DND-41 (cell line): ENCODE data around the gene SNTG2.

Source experiments
- ATAC-seq: fragments of 200-7000 bp; cut with Tn5 transposase; 3 replicates; pipeline ENCODE4 v1.9.1; 2021; ENCODE audit warnings: low read depth; ENCODE audit not compliant: insufficient read depth
- DNase-seq: peaks from one replicate; pipeline ENCODE4 v3.0.0-alpha.2; 2020
- H2AFZ ChIP-seq: 2 replicates; pipeline ENCODE4 v1.6.0; 2012; ENCODE audit warnings: low read depth, low read length
- H3K27ac ChIP-seq: 2 replicates; pipeline ENCODE4 v1.5.1; 2012; ENCODE audit warnings: low read length, inconsistent platforms
- H3K27me3 ChIP-seq: fragments of 200-600 bp; sonication (generic); 2 replicates; pipeline ENCODE4 v1.6.0; 2012; ENCODE audit warnings: low read length, mild to moderate bottlenecking, inconsistent platforms; ENCODE audit not compliant: insufficient read depth, poor library complexity
- H3K36me3 ChIP-seq: 2 replicates; pipeline ENCODE4 v1.5.1; 2012; ENCODE audit warnings: low read length, inconsistent platforms; ENCODE audit not compliant: insufficient read depth
- H3K4me1 ChIP-seq: 2 replicates; pipeline ENCODE4 v1.5.1; 2012; ENCODE audit warnings: mild to moderate bottlenecking, low read length; ENCODE audit not compliant: insufficient read depth
- H3K4me2 ChIP-seq: 2 replicates; pipeline ENCODE4 v1.6.0; 2012; ENCODE audit warnings: mild to moderate bottlenecking, moderate library complexity, low read length, inconsistent platforms; ENCODE audit not compliant: insufficient read depth
- H3K4me3 ChIP-seq, 2 experiments: fragments of 200-600 bp in 1 of 2; shearing (Covaris generic) in 1 of 2; 2 replicates each; pipeline ENCODE4 v1.5.1; 2012 to 2016; ENCODE audit warnings: inconsistent platforms in 2 of 2, low read length in 2 of 2, mild to moderate bottlenecking in 2 of 2, low read depth in 1 of 2, moderate library complexity in 1 of 2
- H3K79me2 ChIP-seq: 2 replicates; pipeline ENCODE4 v1.6.0; 2012; ENCODE audit warnings: low read length, inconsistent platforms; ENCODE audit not compliant: insufficient read depth
- H3K9ac ChIP-seq: 2 replicates; pipeline ENCODE4 v1.6.0; 2012; ENCODE audit warnings: low read depth, mild to moderate bottlenecking, inconsistent platforms, low read length, moderate library complexity
- H3K9me3 ChIP-seq: 2 replicates; pipeline ENCODE4 v1.5.1; 2012; ENCODE audit warnings: low read length, moderate library complexity, mild to moderate bottlenecking, inconsistent platforms; ENCODE audit not compliant: insufficient read depth, severe bottlenecking
- H4K20me1 ChIP-seq: 2 replicates; pipeline ENCODE4 v1.6.0; 2012; ENCODE audit warnings: low read length; ENCODE audit not compliant: insufficient read depth
- CTCF ChIP-seq: IDR thresholded peaks from 2 replicates; pipeline ENCODE4 v1.5.1; 2012; ENCODE audit warnings: borderline replicate concordance, low read length, moderate library complexity, mild to moderate bottlenecking; ENCODE audit not compliant: poor library complexity, severe bottlenecking; ENCODE audit errors: extremely low read depth
- EZH2 ChIP-seq: IDR thresholded peaks from 3 replicates; pipeline ENCODE4 v1.6.1; 2012; ENCODE audit warnings: borderline replicate concordance, low read depth, mild to moderate bottlenecking, moderate library complexity, low read length, inconsistent platforms; ENCODE audit not compliant: severe bottlenecking

SNTG2 gene

GRCh38 chr2:1153920-1154319 lies 203.3 kb downstream of the SNTG2 start:
- H3K79me2 ChIP-seq: no peaks in the 10 kb centered on the region
- no peak overlapping the region for H3K4me2 ChIP-seq
- no peaks in the 10 kb centered on the region for H4K20me1 ChIP-seq
- H3K9me3 ChIP-seq: no peaks in the 10 kb centered on the region
- H3K27ac ChIP-seq: no peak overlapping the region
- TF ChIP-seq EZH2 (no peak), CTCF (no peak)
- H3K9ac ChIP-seq: no peak overlapping the region
- DNase-seq: no peak
- 0 out of 2 replicates have a peak, but pooled peaks cover 9% of the 10 kb centered on the region for H3K36me3 ChIP-seq
- H2AFZ ChIP-seq: no peak overlapping the region
- H3K4me3 ChIP-seq: no peak overlapping the region
- no peak for ATAC-seq
- no peaks in the 10 kb centered on the region for H3K4me1 ChIP-seq
- H3K27me3 ChIP-seq: no peaks in the 10 kb centered on the region

DNA sequence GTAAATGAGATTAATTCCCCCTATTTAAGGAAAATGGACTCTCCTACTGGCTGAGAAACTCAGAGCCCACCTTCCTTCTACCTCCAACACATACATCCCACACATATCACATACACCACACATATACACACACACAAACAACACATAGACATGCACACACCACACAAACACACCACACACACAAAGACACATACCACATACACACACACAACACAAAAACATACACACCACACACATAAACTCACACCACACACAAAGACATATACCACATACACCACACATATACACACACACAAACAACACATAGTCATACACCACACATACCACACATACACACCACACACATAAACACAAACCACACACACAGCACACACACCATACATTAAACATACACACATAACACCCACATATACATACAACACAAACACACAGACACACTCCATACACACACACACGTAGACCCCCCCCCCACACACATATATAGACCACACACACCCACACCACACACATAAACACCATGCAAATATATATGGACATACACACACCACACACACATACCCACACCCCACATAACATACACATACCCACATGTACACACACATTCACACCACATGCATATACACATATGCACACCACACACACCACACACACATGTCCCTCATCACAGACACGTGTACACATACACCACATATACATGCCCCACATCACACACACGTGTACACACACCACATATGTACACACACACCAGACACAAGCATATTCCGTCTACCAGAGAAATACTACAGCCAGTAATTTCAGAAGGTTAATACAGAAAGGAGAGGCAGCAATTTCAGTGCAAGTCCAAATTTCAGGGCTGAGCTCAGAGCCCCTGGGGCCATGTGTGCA lies 204.3 kb downstream of the SNTG2 start:
- TF ChIP-seq CTCF (no peak), EZH2 (no peak)
- Histone ChIP-seq H3K9ac (no peak overlapping the region), H3K36me3 (0 out of 2 replicates have a peak, but pooled peaks cover 9% of the 10 kb centered on the region), H2AFZ (no peak overlapping the region), H3K79me2 (no peaks in the 10 kb centered on the region), H3K4me2 (no peak overlapping the region), H3K27ac (no peak overlapping the region), H3K4me3 (no peak overlapping the region), H3K27me3 (no peaks in the 10 kb centered on the region), H3K4me1 (no peaks in the 10 kb centered on the region), H4K20me1 (no peaks in the 10 kb centered on the region), H3K9me3 (no peaks in the 10 kb centered on the region)
- DNase-seq: no peak
- no peak for ATAC-seq

GRCh38 chr2:1156059-1156458 lies 205.4 kb downstream of the SNTG2 start:
- Histone ChIP-seq H3K4me3 (no peak overlapping the region), H3K27me3 (no peaks in the 10 kb centered on the region), H3K9ac (no peak overlapping the region), H2AFZ (no peak overlapping the region), H3K4me2 (no peak overlapping the region), H3K9me3 (no peaks in the 10 kb centered on the region), H3K4me1 (peaks cover 8% of the 10 kb centered on the region), H3K79me2 (no peaks in the 10 kb centered on the region), H4K20me1 (no peaks in the 10 kb centered on the region), H3K27ac (no peak overlapping the region), H3K36me3 (peaks cover 14% of the 10 kb centered on the region; the same call in 1 of the 2 replicates)
- ATAC-seq (no peak), DNase-seq (no peak)
- no peak for TF ChIP-seq CTCF
- TF ChIP-seq EZH2: no peak
